Subcutaneous abdominal adipose tissue (tissue), 5 donors: ENCODE results near the gene GOLGA6C.
"Not testable (repeated sequence)": the region's sequence is repeated elsewhere in the genome, so short reads cannot be mapped to it uniquely, and the experiment has no call there.

Experiments
- H3K27ac ChIP-seq: one replicate; pipeline ENCODE4 v1.7.0; 2013; ENCODE audit warnings: low read depth, mild to moderate bottlenecking, inconsistent platforms, low read length, moderate library complexity
- H3K27me3 ChIP-seq, 5 donors: one replicate each; pipeline ENCODE4 v1.7.0; 2013; ENCODE audit warnings: low read length in 5 of 5, inconsistent platforms in 1 of 5; ENCODE audit not compliant: control insufficient read depth in 5 of 5, insufficient read depth in 4 of 5
- H3K36me3 ChIP-seq, 5 donors: one replicate each; pipeline ENCODE4 v1.7.0; 2013; ENCODE audit warnings: low read length in 5 of 5; ENCODE audit not compliant: control insufficient read depth in 5 of 5, insufficient read depth in 5 of 5
- H3K4me1 ChIP-seq, 5 donors: one replicate each; pipeline ENCODE4 v1.7.0; 2013; ENCODE audit warnings: low read length in 5 of 5, mild to moderate bottlenecking in 3 of 5, moderate library complexity in 1 of 5; ENCODE audit not compliant: control insufficient read depth in 5 of 5, insufficient read depth in 5 of 5
- H3K4me3 ChIP-seq, 5 donors: one replicate each; pipeline ENCODE4 v1.7.0; 2013; ENCODE audit warnings: low read length in 5 of 5, low read depth in 1 of 5
- H3K9ac ChIP-seq, 5 donors: one replicate each; pipeline ENCODE4 v1.7.0; 2013; ENCODE audit warnings: low read length in 5 of 5, mild to moderate bottlenecking in 4 of 5, moderate library complexity in 3 of 5
- H3K9me3 ChIP-seq, 5 donors: one replicate each; pipeline ENCODE4 v1.7.0; 2013; ENCODE audit warnings: low read length in 5 of 5; ENCODE audit not compliant: control insufficient read depth in 5 of 5
- donor health status: healthy.
- donor health status: healthy.
- donor health status: healthy.
- donor health status: healthy.
- donor health status: healthy.

GOLGA6C gene

GRCh38 chr15:75227112-75227511, 31.0 kb upstream of the GOLGA6C start:
- H3K27me3 ChIP-seq: peaks cover 7 to 25% (median 9%) of the 10 kb centered on the region in 5 donors
- H3K36me3 ChIP-seq, H3K9ac ChIP-seq, H3K9me3 ChIP-seq, H3K27ac ChIP-seq, H3K4me3 ChIP-seq: not testable (repeated sequence)
- H3K4me1 ChIP-seq: peaks cover 0 to 11% (median 5%) of the 10 kb centered on the region in 5 donors

GRCh38 chr15:75227663-75228280, 30.4 kb upstream of the GOLGA6C start:
- H3K4me3 ChIP-seq: no peak overlapping the region
- H3K27ac ChIP-seq: no peak overlapping the region
- H3K36me3 ChIP-seq: no peaks in the 10 kb centered on the region
- no peak overlapping the region for H3K9ac ChIP-seq
- no peaks in the 10 kb centered on the region for H3K9me3 ChIP-seq
- H3K27me3 ChIP-seq: peaks cover 7 to 27% (median 16%) of the 10 kb centered on the region in 5 donors
- peaks cover 0 to 11% (median 5%) of the 10 kb centered on the region in 5 donors for H3K4me1 ChIP-seq

GRCh38 chr15:75228787-75229186, 29.3 kb upstream of the GOLGA6C start:
- peaks cover 0 to 11% (median 5%) of the 10 kb centered on the region in 5 donors for H3K4me1 ChIP-seq
- H3K4me3 ChIP-seq: no peak overlapping the region
- H3K36me3 ChIP-seq: no peaks in the 10 kb centered on the region
- H3K9ac ChIP-seq: no peak overlapping the region
- H3K27me3 ChIP-seq: peaks cover 12 to 32% (median 23%) of the 10 kb centered on the region in 5 donors
- H3K27ac ChIP-seq: no peak overlapping the region
- no peaks in the 10 kb centered on the region for H3K9me3 ChIP-seq

- peaks cover 15 to 34% (median 25%) of the 10 kb centered on the region in 5 donors for H3K27me3 ChIP-seq
- H3K4me1 ChIP-seq: peaks cover 0 to 11% (median 5%) of the 10 kb centered on the region in 5 donors
- no peak overlapping the region for H3K4me3 ChIP-seq
- no peak overlapping the region for H3K9ac ChIP-seq
- H3K9me3 ChIP-seq: no peaks in the 10 kb centered on the region
- no peaks in the 10 kb centered on the region for H3K36me3 ChIP-seq
- H3K27ac ChIP-seq: no peak overlapping the region
Observed at GRCh38 chr15:75229191-75230015, 28.7 kb upstream of the GOLGA6C start.

GRCh38 chr15:75230016-75230343, 28.2 kb upstream of the GOLGA6C start:
- Histone ChIP-seq H3K9me3 (no peaks in the 10 kb centered on the region), H3K4me3 (no peak overlapping the region), H3K27ac (no peak overlapping the region), H3K36me3 (no peaks in the 10 kb centered on the region), H3K27me3 (peaks cover 15 to 31% (median 22%) of the 10 kb centered on the region in 5 donors), H3K4me1 (peaks cover 0 to 11% (median 5%) of the 10 kb centered on the region in 5 donors), H3K9ac (peak overlapping the region in 1 of 5 donors; percentile 12)

GRCh38 chr15:75230551-75231371, 27.4 kb upstream of the GOLGA6C start:
- no peaks in the 10 kb centered on the region for H3K9me3 ChIP-seq
- no peaks in the 10 kb centered on the region for H3K36me3 ChIP-seq
- no peak overlapping the region for H3K27ac ChIP-seq
- H3K27me3 ChIP-seq: peaks cover 15 to 31% (median 23%) of the 10 kb centered on the region in 5 donors
- no peak overlapping the region for H3K9ac ChIP-seq
- H3K4me3 ChIP-seq: no peak overlapping the region
- peaks cover 0 to 11% (median 5%) of the 10 kb centered on the region in 5 donors for H3K4me1 ChIP-seq

GRCh38 chr15:75231836-75232235, 26.3 kb upstream of the GOLGA6C start:
- H3K36me3 ChIP-seq: no peaks in the 10 kb centered on the region

GRCh38 chr15:75232252-75232813, 25.8 kb upstream of the GOLGA6C start:
- no peaks in the 10 kb centered on the region for H3K36me3 ChIP-seq

More at GRCh38 chr15:75231836-75232235, 26.3 kb upstream of the GOLGA6C start:
- Histone ChIP-seq H3K4me1 (peaks cover 0 to 11% (median 5%) of the 10 kb centered on the region in 5 donors), H3K9ac (no peak overlapping the region), H3K9me3 (no peaks in the 10 kb centered on the region), H3K27ac (no peak overlapping the region), H3K4me3 (no peak overlapping the region), H3K27me3 (peaks cover 15 to 37% (median 28%) of the 10 kb centered on the region in 5 donors)

GRCh38 chr15:75232826-75233503, 25.2 kb upstream of the GOLGA6C start:
- Histone ChIP-seq H3K9me3 (no peaks in the 10 kb centered on the region), H3K27me3 (peaks cover 15 to 46% (median 34%) of the 10 kb centered on the region in 5 donors), H3K27ac (no peak overlapping the region), H3K9ac (no peak overlapping the region), H3K4me1 (peaks cover 0 to 11% (median 5%) of the 10 kb centered on the region in 5 donors), H3K36me3 (no peaks in the 10 kb centered on the region), H3K4me3 (no peak overlapping the region)

More at GRCh38 chr15:75232252-75232813, 25.8 kb upstream of the GOLGA6C start:
- H3K4me3 ChIP-seq: no peak overlapping the region
- no peak overlapping the region for H3K9ac ChIP-seq
- H3K27me3 ChIP-seq: peaks cover 15 to 40% (median 32%) of the 10 kb centered on the region in 5 donors
- H3K4me1 ChIP-seq: peaks cover 0 to 11% (median 5%) of the 10 kb centered on the region in 5 donors
- H3K9me3 ChIP-seq: no peaks in the 10 kb centered on the region
- H3K27ac ChIP-seq: no peak overlapping the region
